Activated naive CD4-positive, alpha-beta T cell treated with anti-CD3 and anti-CD28 coated beads for 36 hours (primary cell): ENCODE measurements around the gene UBA1. TPM values are rescaled to one million over a fixed set of nuclear protein-coding genes. Genes with fewer than 3 reads are reported as not detected.
A peak's percentile ranks its signal among the peaks of the same experiment; 100 is the strongest.

Experiments used
- CTCF ChIA-PET: fragments of 350-600 bp; sonication (Branson Sonifier 250); formaldehyde crosslinking; loops from one replicate; lab custom pipeline; 2021; ENCODE audit warnings: antibody characterized with exemption; lab: Charles Lee
- DNase-seq: peaks from one replicate; pipeline ENCODE4 v3.0.0-alpha.2; 2020
- H3K27ac Mint-ChIP-seq: one replicate; pipeline ENCODE4 v1.8.0; 2021; ENCODE audit warnings: mild to moderate bottlenecking, mixed read lengths
- H3K27me3 Mint-ChIP-seq: one replicate; pipeline ENCODE4 v1.8.0; 2021; ENCODE audit warnings: low read depth, mixed read lengths
- H3K36me3 Mint-ChIP-seq: one replicate; pipeline ENCODE4 v1.8.0; 2021; ENCODE audit warnings: low read depth, mixed read lengths
- H3K4me1 Mint-ChIP-seq: one replicate; pipeline ENCODE4 v1.8.0; 2021; ENCODE audit warnings: low read depth, mixed read lengths
- H3K4me3 Mint-ChIP-seq: one replicate; pipeline ENCODE4 v1.8.0; 2021; ENCODE audit warnings: mild to moderate bottlenecking, moderate library complexity, mixed read lengths
- H3K9me3 Mint-ChIP-seq: one replicate; pipeline ENCODE4 v1.8.0; 2021; ENCODE audit warnings: mixed read lengths
- intact Hi-C: fragments of 100-400 bp; cut with micrococcal nuclease; formaldehyde crosslinking; loops from one replicate; pipeline ENCODE4 v1.15.1; 2023
- total RNA-seq, 2 experiments: library from RNA; stranded (reverse); gene quantifications; one replicate each; pipeline ENCODE4 v1.2.3, GENCODE V29; 2021

UBA1 gene
- total RNA-seq, 2 experiments from 2014 or later: 246 to 251 TPM

DNA sequence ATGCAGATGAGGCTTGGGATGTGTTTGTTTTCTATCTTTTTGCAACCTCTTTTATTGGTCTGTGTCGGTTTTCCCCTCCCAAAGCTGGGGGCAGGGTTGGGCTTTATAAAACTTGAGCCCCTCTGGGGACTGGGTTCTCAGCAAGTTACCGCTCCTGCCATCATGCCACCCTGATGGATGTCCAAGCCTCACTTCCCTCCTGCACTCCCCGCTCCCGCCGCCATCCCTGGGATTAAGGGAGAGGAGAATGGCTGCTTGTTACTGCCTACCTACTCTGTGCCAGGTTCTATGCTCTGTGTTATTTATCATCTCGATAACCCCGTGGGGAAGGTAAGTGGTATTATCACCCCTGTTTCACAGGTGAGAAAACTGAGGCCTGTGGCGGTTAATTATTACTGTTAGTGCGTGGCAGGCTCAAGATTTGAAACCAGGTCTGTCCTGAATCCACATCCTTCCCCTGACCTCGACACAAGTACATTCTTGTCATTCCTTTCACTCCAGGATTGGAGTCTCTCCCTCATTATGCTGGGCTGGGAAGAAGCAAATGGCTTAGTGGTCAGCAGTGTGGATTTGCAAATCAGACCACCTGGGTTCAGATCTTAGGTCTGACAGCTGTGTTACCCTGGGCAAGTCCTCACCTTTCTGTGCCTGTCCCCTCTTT, 4.5 kb downstream of the UBA1 start:
- Mint-ChIP-seq H3K9me3 (no peaks in the 10 kb centered on the region), H3K4me3 (no peak overlapping the region), H3K27me3 (no peaks in the 10 kb centered on the region), H3K4me1 (peaks cover 39% of the 10 kb centered on the region), H3K27ac (peak overlapping the region; percentile 18), H3K36me3 (peaks cover 36% of the 10 kb centered on the region)
- no peak for DNase-seq
- intact Hi-C loops: no loop called here
- CTCF ChIA-PET: no interaction called here

GRCh38 chrX:47198687-47199080, 5.1 kb downstream of the UBA1 start:
- peaks cover 36% of the 10 kb centered on the region for H3K4me1 Mint-ChIP-seq
- H3K27me3 Mint-ChIP-seq: no peaks in the 10 kb centered on the region
- intact Hi-C loops: no loop called here
- H3K27ac Mint-ChIP-seq: no peak overlapping the region
- no peak for DNase-seq
- H3K36me3 Mint-ChIP-seq: peaks cover 35% of the 10 kb centered on the region
- no peak overlapping the region for H3K4me3 Mint-ChIP-seq
- H3K9me3 Mint-ChIP-seq: no peaks in the 10 kb centered on the region
- CTCF ChIA-PET: no interaction called here

DNA sequence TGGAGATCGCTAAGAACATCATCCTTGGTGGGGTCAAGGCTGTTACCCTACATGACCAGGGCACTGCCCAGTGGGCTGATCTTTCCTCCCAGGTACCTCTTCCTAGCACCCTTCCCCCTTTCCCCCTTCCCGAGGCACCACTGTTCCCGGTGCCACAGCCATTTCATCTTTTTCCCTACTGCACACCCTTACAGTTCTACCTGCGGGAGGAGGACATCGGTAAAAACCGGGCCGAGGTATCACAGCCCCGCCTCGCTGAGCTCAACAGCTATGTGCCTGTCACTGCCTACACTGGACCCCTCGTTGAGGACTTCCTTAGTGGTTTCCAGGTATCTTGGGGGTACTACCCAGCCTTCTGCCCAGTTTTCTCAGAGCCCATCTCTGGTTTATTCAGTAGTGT, 5.7 kb downstream of the UBA1 start:
- intact Hi-C loops: no loop called here
- H3K9me3 Mint-ChIP-seq: no peaks in the 10 kb centered on the region
- DNase-seq: no peak
- H3K36me3 Mint-ChIP-seq: peaks cover 34% of the 10 kb centered on the region
- H3K27me3 Mint-ChIP-seq: no peaks in the 10 kb centered on the region
- no peak overlapping the region for H3K27ac Mint-ChIP-seq
- no peak overlapping the region for H3K4me3 Mint-ChIP-seq
- peaks cover 36% of the 10 kb centered on the region for H3K4me1 Mint-ChIP-seq
- CTCF ChIA-PET: no interaction called here

DNA sequence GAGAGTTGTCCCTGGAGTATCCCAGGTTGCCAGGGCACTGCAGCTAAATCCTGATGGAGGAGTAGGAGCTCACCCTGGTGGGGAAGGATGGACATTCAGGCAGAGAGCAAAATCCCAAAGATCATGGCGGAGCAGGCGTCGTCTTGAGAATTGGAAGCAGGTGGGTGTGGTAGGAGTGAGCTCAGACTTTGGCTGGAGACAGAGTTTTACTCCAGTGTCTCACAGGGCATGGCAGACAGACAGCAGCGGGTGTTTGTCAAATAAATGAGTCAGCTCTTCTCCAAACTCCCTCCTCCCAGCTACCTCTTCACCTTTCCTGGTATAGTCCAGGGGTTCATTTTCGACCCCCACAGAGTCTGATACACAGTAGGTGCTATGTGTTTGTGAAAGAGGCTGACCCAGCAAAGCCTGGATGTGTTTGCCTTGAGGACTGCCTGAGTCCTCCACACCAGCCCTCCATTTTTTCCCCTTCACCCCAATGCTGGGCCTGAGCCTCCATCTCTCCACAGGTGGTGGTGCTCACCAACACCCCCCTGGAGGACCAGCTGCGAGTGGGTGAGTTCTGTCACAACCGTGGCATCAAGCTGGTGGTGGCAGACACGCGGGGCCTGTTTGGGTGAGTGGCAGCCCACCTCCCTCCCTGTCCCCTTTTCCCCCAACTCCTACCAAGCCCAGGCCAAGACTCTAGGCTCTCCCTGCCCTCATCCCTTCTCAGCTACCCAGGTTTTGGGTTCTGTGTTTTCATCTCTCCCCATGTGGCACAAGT, 6.9 kb downstream of the UBA1 start:
- H3K27me3 Mint-ChIP-seq: no peaks in the 10 kb centered on the region
- intact Hi-C loops: no loop called here
- H3K4me1 Mint-ChIP-seq: peaks cover 30% of the 10 kb centered on the region
- no peaks in the 10 kb centered on the region for H3K9me3 Mint-ChIP-seq
- peak overlapping the region; percentile 50 for H3K27ac Mint-ChIP-seq
- no peak for DNase-seq
- H3K4me3 Mint-ChIP-seq: no peak overlapping the region
- CTCF ChIA-PET: interaction anchor here (0.5 to 0.7 kb wide), 2 partner anchors 11 to 368 kb away, joined by 3 to 5 read pairs; no protein-coding TSS in a partner anchor
- peaks cover 31% of the 10 kb centered on the region for H3K36me3 Mint-ChIP-seq

GRCh38 chrX:47201345-47201944, 7.8 kb downstream of the UBA1 start:
- intact Hi-C loops: no loop called here
- CTCF ChIA-PET: no interaction called here
- Mint-ChIP-seq H3K36me3 (peaks cover 24% of the 10 kb centered on the region), H3K9me3 (no peaks in the 10 kb centered on the region), H3K27ac (no peak overlapping the region), H3K27me3 (no peaks in the 10 kb centered on the region), H3K4me3 (no peak overlapping the region), H3K4me1 (peaks cover 27% of the 10 kb centered on the region)
- no peak for DNase-seq

DNA sequence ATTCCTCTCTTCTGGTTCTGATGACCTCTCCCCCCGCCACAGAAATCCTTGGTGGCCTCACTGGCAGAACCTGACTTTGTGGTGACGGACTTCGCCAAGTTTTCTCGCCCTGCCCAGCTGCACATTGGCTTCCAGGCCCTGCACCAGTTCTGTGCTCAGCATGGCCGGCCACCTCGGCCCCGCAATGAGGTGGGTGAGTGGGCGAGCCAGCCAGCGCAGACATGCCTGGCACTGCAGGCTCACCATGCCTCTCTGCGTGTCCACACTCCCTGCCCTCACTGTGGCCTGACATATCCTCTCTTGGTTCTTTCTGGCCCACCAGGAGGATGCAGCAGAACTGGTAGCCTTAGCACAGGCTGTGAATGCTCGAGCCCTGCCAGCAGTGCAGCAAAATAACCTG, 8.7 kb downstream of the UBA1 start:
- H3K27me3 Mint-ChIP-seq: no peaks in the 10 kb centered on the region
- intact Hi-C loops: no loop called here
- no peaks in the 10 kb centered on the region for H3K9me3 Mint-ChIP-seq
- no peak for DNase-seq
- H3K4me1 Mint-ChIP-seq: peaks cover 24% of the 10 kb centered on the region
- H3K4me3 Mint-ChIP-seq: no peak overlapping the region
- H3K27ac Mint-ChIP-seq: peak overlapping the region; percentile 56
- CTCF ChIA-PET: interaction anchor here (0.6 kb wide), 1 partner anchor 355 kb away, joined by 4 read pairs; no protein-coding TSS in a partner anchor
- peaks cover 27% of the 10 kb centered on the region for H3K36me3 Mint-ChIP-seq

- Mint-ChIP-seq H3K4me3 (no peak overlapping the region), H3K27ac (no peak overlapping the region), H3K36me3 (peaks cover 27% of the 10 kb centered on the region), H3K4me1 (peaks cover 23% of the 10 kb centered on the region), H3K27me3 (no peaks in the 10 kb centered on the region), H3K9me3 (no peaks in the 10 kb centered on the region)
- intact Hi-C loops: no loop called here
- CTCF ChIA-PET: interaction anchor here (0.6 kb wide), 1 partner anchor 356 kb away, joined by 4 read pairs; no protein-coding TSS in a partner anchor
- no peak for DNase-seq
Measured at GRCh38 chrX:47202877-47203276, 9.2 kb downstream of the UBA1 start.

- peaks cover 22% of the 10 kb centered on the region for H3K36me3 Mint-ChIP-seq
- peak; percentile 11 for DNase-seq
- CTCF ChIA-PET: no interaction called here
- peaks cover 17% of the 10 kb centered on the region for H3K4me1 Mint-ChIP-seq
- peak overlapping the region; percentile 56 for H3K27ac Mint-ChIP-seq
- H3K9me3 Mint-ChIP-seq: no peaks in the 10 kb centered on the region
- intact Hi-C loops: no loop called here
- H3K27me3 Mint-ChIP-seq: no peaks in the 10 kb centered on the region
- no peak overlapping the region for H3K4me3 Mint-ChIP-seq
Measured at GRCh38 chrX:47204970-47205369, 11.3 kb downstream of the UBA1 start.

- peaks cover 17% of the 10 kb centered on the region for H3K4me1 Mint-ChIP-seq
- H3K27ac Mint-ChIP-seq: no peak overlapping the region
- H3K27me3 Mint-ChIP-seq: no peaks in the 10 kb centered on the region
- CTCF ChIA-PET: no interaction called here
- H3K36me3 Mint-ChIP-seq: peaks cover 20% of the 10 kb centered on the region
- intact Hi-C loops: no loop called here
- DNase-seq: no peak
- H3K4me3 Mint-ChIP-seq: no peak overlapping the region
- no peaks in the 10 kb centered on the region for H3K9me3 Mint-ChIP-seq
Measured at GRCh38 chrX:47206316-47206715, 12.7 kb downstream of the UBA1 start.

DNA sequence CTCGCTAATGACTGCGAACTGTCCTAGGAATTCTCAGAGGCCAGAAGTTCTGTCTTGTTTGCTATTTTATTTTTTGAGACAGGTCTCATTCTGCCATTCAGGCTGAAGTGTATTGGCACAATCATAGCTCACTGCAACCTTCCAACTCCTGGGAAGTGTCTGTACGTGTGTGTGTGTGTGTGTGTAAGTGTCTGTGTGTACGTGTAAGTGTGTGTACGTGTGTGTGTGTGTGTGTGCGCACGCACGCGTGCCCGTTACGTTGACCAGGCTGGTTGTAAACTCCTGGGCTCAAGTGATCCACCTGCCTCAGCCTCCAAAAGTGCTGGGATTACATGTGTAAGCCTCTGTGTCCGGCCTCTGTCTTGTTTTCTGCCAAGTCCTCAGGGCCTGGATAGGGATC, 14.5 kb downstream of the UBA1 start:
- no peak overlapping the region for H3K27ac Mint-ChIP-seq
- H3K27me3 Mint-ChIP-seq: no peaks in the 10 kb centered on the region
- H3K4me3 Mint-ChIP-seq: no peak overlapping the region
- intact Hi-C loops: no loop called here
- no peak for DNase-seq
- H3K4me1 Mint-ChIP-seq: peaks cover 17% of the 10 kb centered on the region
- no peaks in the 10 kb centered on the region for H3K9me3 Mint-ChIP-seq
- CTCF ChIA-PET: no interaction called here
- H3K36me3 Mint-ChIP-seq: peaks cover 26% of the 10 kb centered on the region

- Mint-ChIP-seq H3K27me3 (no peaks in the 10 kb centered on the region), H3K27ac (no peak overlapping the region)
Measured at GRCh38 chrX:47209508-47210238, 16.0 kb downstream of the UBA1 start.

More at GRCh38 chrX:47209508-47210238, 16.0 kb downstream of the UBA1 start:
- Mint-ChIP-seq H3K4me3 (no peak overlapping the region), H3K4me1 (peaks cover 17% of the 10 kb centered on the region), H3K36me3 (peaks cover 36% of the 10 kb centered on the region), H3K9me3 (no peaks in the 10 kb centered on the region)
- intact Hi-C loops: no loop called here
- no peak for DNase-seq
- CTCF ChIA-PET: no interaction called here
